ENCODE data around the gene KLHL5. TPM values are rescaled to one million over a fixed set of nuclear protein-coding genes. Genes with fewer than 3 reads are reported as not detected.
A peak's percentile ranks its signal among the peaks of the same experiment; 100 is the strongest.

The KLHL5 gene
- total RNA-seq, 1 donor from 2014 or later = 61.5 TPM

GRCh38 chr4:39045827-39046221 is 16.2 kb upstream of the KLHL5 start:
- Mint-ChIP-seq H3K27ac (peak overlapping the region; percentile 89), H3K4me1 (peaks cover 67% of the 10 kb centered on the region), H3K4me3 (peak overlapping the region; percentile 94), H3K9me3 (no peaks in the 10 kb centered on the region), H3K36me3 (ENCODE audit: low read depth) (peaks cover 22% of the 10 kb centered on the region), H3K27me3 (no peaks in the 10 kb centered on the region)
- ChIA-PET POLR2A (interaction anchor here (0.6 to 8.3 kb wide), 9 partner anchors 16 to 285 kb away, joined by 4 to 215 read pairs (median 12); partner anchors contain the start of genes TLR10 and TMEM156), CTCF (interaction anchor here (0.6 to 4.6 kb wide), 7 partner anchors 23 to 287 kb away, joined by 3 to 24 read pairs (median 4); no protein-coding TSS in a partner anchor)
- TF ChIP-seq CTCF (IDR thresholded peaks at IDR 0.05) = no peak
- intact Hi-C loops (cut with micrococcal nuclease) = loop anchor here (1.0 to 10.0 kb wide), 6 partner anchors 37 to 589 kb away; partner anchors contain the start of gene SMIM14
- ATAC-seq (ENCODE audit: low read depth) (no peak), DNase-seq (no peak)

GRCh38 chr4:39046249-39046648 is 15.8 kb upstream of the KLHL5 start:
- Mint-ChIP-seq H3K4me3 (peak overlapping the region; percentile 94), H3K9me3 (no peaks in the 10 kb centered on the region), H3K27ac (peak overlapping the region; percentile 89), H3K27me3 (no peaks in the 10 kb centered on the region), H3K4me1 (peaks cover 71% of the 10 kb centered on the region), H3K36me3 (ENCODE audit: low read depth) (peaks cover 26% of the 10 kb centered on the region)
- ChIA-PET CTCF (interaction anchor here (1.5 to 4.6 kb wide), 4 partner anchors 52 to 287 kb away, joined by 4 to 24 read pairs (median 6); no protein-coding TSS in a partner anchor), POLR2A (interaction anchor here (0.6 to 8.3 kb wide), 7 partner anchors 17 to 285 kb away, joined by 4 to 215 read pairs (median 7); partner anchors contain the start of gene TMEM156)
- DNase-seq = no peak
- no peak for TF ChIP-seq CTCF (IDR thresholded peaks at IDR 0.05)
- no peak for ATAC-seq (ENCODE audit: low read depth)
- intact Hi-C loops (cut with micrococcal nuclease) = loop anchor here (5.0 to 10.0 kb wide), 2 partner anchors 41 to 589 kb away; partner anchors contain the start of gene SMIM14

DNA sequence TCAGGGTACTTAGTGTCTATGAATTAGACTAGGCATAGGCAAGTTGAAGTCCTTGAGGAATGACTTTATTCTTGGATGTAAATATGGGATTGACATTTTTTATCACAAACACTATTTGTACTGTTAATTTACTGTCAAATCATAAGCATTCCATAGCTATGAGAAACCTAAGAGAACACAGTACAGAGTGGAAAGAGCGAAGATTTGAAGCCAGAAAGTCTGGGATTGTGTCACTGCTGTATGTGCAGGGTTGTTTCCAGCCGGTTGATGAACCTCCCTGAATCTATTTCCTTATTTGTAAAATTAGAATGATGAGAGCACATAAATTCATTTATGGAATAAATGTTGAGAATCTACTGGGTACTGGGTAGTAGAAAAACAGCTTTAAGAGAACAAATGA is 14.4 kb upstream of the KLHL5 start:
- ChIA-PET POLR2A (interaction anchor here (0.5 to 8.3 kb wide), 5 partner anchors 18 to 266 kb away, joined by 3 to 215 read pairs (median 5); partner anchors contain the start of gene TMEM156), CTCF (interaction anchor here (0.8 to 4.6 kb wide), 4 partner anchors 54 to 242 kb away, joined by 4 to 24 read pairs (median 4); no protein-coding TSS in a partner anchor)
- H3K27me3 Mint-ChIP-seq = no peaks in the 10 kb centered on the region
- ATAC-seq (ENCODE audit: low read depth) = no peak
- peaks cover 29% of the 10 kb centered on the region for H3K36me3 Mint-ChIP-seq (ENCODE audit: low read depth)
- H3K4me3 Mint-ChIP-seq = no peak overlapping the region
- intact Hi-C loops (cut with micrococcal nuclease) = loop anchor here (5.0 to 10.0 kb wide), 2 partner anchors 40 to 587 kb away; partner anchors contain the start of gene SMIM14
- peak overlapping the region; percentile 19 for H3K27ac Mint-ChIP-seq
- H3K9me3 Mint-ChIP-seq = no peaks in the 10 kb centered on the region
- TF ChIP-seq CTCF (IDR thresholded peaks at IDR 0.05) = no peak
- peaks cover 72% of the 10 kb centered on the region for H3K4me1 Mint-ChIP-seq
- no peak for DNase-seq

GRCh38 chr4:39048311-39048710 is 13.7 kb upstream of the KLHL5 start:
- Mint-ChIP-seq H3K4me3 (no peak overlapping the region), H3K27ac (peak overlapping the region; percentile 19)

More at GRCh38 chr4:39048311-39048710, 13.7 kb upstream of the KLHL5 start:
- ATAC-seq (ENCODE audit: low read depth) (no peak), DNase-seq (no peak)
- H3K36me3 Mint-ChIP-seq (ENCODE audit: low read depth) = peaks cover 29% of the 10 kb centered on the region
- H3K27me3 Mint-ChIP-seq = no peaks in the 10 kb centered on the region
- CTCF ChIA-PET = interaction anchor here (0.7 to 2.2 kb wide), 2 partner anchors 14 to 54 kb away, joined by 4 read pairs; partner anchors contain the start of gene KLHL5
- no peaks in the 10 kb centered on the region for H3K9me3 Mint-ChIP-seq
- H3K4me1 Mint-ChIP-seq = peaks cover 71% of the 10 kb centered on the region
- TF ChIP-seq CTCF (IDR thresholded peaks at IDR 0.05) = no peak
- intact Hi-C loops (cut with micrococcal nuclease) = loop anchor here (5.0 to 10.0 kb wide), 2 partner anchors 39 to 586 kb away; partner anchors contain the start of gene SMIM14
- POLR2A ChIA-PET = interaction anchor here (0.7 to 8.3 kb wide), 3 partner anchors 19 to 1765 kb away, joined by 8 to 215 read pairs (median 73); partner anchors contain the start of gene TMEM156
